OCI-LY3 (cell line): Measurements from ENCODE around the gene RAB8B.

Source experiments
- CTCF ChIP-seq: fragments of 200-600, 300-600 bp; sonication (generic); IDR thresholded peaks from 2 replicates; pipeline ENCODE4 v1.5.1; 2014; ENCODE audit warnings: antibody characterized with exemption, low read length, low read depth
- EZH2phosphoT487 ChIP-seq: fragments of 200-600 bp; shearing (Covaris generic); IDR thresholded peaks from 2 replicates; pipeline ENCODE4 v1.6.1; 2018; ENCODE audit warnings: antibody characterized with exemption, mixed run types, low read depth

GRCh38 chr15:63288342-63288741 is 98.9 kb downstream of the RAB8B start:
- no peak for TF ChIP-seq CTCF
- no peak for TF ChIP-seq EZH2phosphoT487
